Right atrium auricular region (tissue), 2 donors: ENCODE measurements around the gene MYOD1. TPM values are rescaled to one million over a fixed set of nuclear protein-coding genes. Genes with fewer than 3 reads are reported as not detected.
A peak's percentile ranks its signal among the peaks of the same experiment; 100 is the strongest.

Experiments used
- DNase-seq: peaks from one replicate; pipeline ENCODE4 v3.0.0-alpha.2; 2019; ENCODE audit warnings: low spot score
- H3K27ac ChIP-seq, 2 donors: fragments of 200-600 bp; sonication (generic); 1 replicate in 1 of 2; 2 replicates in 1 of 2; pipeline ENCODE4 v1.5.1; 2016 to 2019
- H3K27me3 ChIP-seq, 2 donors: fragments of 200-600 bp; sonication (generic); one replicate each; pipeline versions ENCODE4 v1.5.1 to v1.6.0; 2017 to 2019
- H3K36me3 ChIP-seq: fragments of 200-600 bp; sonication (generic); one replicate; pipeline ENCODE4 v1.5.1; 2016
- H3K4me1 ChIP-seq, 2 donors: fragments of 200-600 bp; sonication (generic); one replicate each; pipeline versions ENCODE4 v1.5.1 to v1.6.0; 2017 to 2019
- H3K4me3 ChIP-seq, 2 donors: fragments of 200-600 bp; sonication (generic); 1 replicate in 1 of 2; 2 replicates in 1 of 2; pipeline ENCODE4 v1.5.1; 2017 to 2019; ENCODE audit warnings: mild to moderate bottlenecking in 1 of 2, moderate library complexity in 1 of 2
- H3K9me3 ChIP-seq, 2 donors: fragments of 200-600 bp; sonication (generic); one replicate each; pipeline ENCODE4 v1.5.1; 2019
- CTCF ChIP-seq, 2 donors: fragments of 200-600 bp; sonication (generic); IDR thresholded peaks; one replicate each; pipeline ENCODE4 v1.5.1; 2019; ENCODE audit warnings: antibody characterized with exemption in 2 of 2
- total RNA-seq, 2 donors: library from RNA; depleted of rRNA; stranded (reverse); fragments of >200 nt; gene quantifications; one replicate each; pipeline ENCODE4 v1.1.0, GENCODE V29; 2016

The MYOD1 gene
- total RNA-seq, 2 donors from 2014 or later, result not detected

- H3K36me3 ChIP-seq, result no peaks in the 10 kb centered on the region
- DNase-seq, result no peak
- no peaks in the 10 kb centered on the region for H3K9me3 ChIP-seq
- no peak overlapping the region for H3K27ac ChIP-seq
- H3K27me3 ChIP-seq, result no peaks in the 10 kb centered on the region
- H3K4me1 ChIP-seq, result peaks cover 0 to 6% of the 10 kb centered on the region in 2 donors
- no peak for TF ChIP-seq CTCF (IDR thresholded peaks at IDR 0.05)
- no peak overlapping the region for H3K4me3 ChIP-seq
These were observed 49.8 kb downstream of the MYOD1 start for GRCh38 chr11:17769218-17769617.

DNA sequence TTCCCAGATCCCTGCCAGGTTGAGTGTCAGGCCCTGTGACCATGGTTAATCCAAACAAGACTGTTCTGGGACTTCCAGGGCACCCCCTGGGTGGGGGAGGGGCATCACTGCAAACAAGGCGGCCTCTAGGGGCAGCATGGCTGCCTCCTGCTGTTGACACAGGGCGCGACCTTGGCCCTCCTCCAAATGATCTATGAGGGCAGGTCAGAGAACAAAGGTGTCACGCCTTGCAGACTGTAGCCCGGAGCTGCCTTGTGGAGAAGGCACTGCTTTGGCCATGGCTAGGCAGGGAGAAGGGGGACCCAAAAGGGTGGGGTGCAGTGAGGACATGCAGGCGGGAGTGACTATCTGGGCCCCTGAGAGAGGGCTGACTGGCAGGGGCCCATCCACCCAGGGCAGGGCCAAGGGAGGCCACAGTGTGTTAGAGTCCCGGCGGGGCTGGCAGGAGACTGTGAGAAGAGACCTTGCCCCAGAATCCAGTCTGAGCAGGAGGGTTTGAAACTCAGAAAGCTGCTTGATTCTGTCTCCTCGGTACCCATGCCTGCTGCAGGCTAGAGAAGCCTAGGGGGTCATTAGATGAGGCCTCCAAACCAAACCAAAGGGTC lies 50.8 kb downstream of the MYOD1 start:
- no peak overlapping the region for H3K4me3 ChIP-seq
- H3K9me3 ChIP-seq, result no peaks in the 10 kb centered on the region
- no peaks in the 10 kb centered on the region for H3K36me3 ChIP-seq
- peak in 1 of 2 donors; percentile 37 for TF ChIP-seq CTCF (IDR thresholded peaks at IDR 0.05)
- no peak overlapping the region for H3K27ac ChIP-seq
- DNase-seq, result no peak
- H3K27me3 ChIP-seq, result no peaks in the 10 kb centered on the region
- peaks cover 0 to 6% of the 10 kb centered on the region in 2 donors for H3K4me1 ChIP-seq

- Histone ChIP-seq H3K27ac (no peak overlapping the region), H3K9me3 (no peaks in the 10 kb centered on the region), H3K36me3 (no peaks in the 10 kb centered on the region), H3K27me3 (no peaks in the 10 kb centered on the region), H3K4me1 (peaks cover 0 to 6% of the 10 kb centered on the region in 2 donors), H3K4me3 (no peak overlapping the region)
- no peak for DNase-seq
- TF ChIP-seq CTCF (IDR thresholded peaks at IDR 0.05), result peak in 1 of 2 donors; percentile 17
These were observed 51.5 kb downstream of the MYOD1 start for GRCh38 chr11:17770917-17771316.

DNA sequence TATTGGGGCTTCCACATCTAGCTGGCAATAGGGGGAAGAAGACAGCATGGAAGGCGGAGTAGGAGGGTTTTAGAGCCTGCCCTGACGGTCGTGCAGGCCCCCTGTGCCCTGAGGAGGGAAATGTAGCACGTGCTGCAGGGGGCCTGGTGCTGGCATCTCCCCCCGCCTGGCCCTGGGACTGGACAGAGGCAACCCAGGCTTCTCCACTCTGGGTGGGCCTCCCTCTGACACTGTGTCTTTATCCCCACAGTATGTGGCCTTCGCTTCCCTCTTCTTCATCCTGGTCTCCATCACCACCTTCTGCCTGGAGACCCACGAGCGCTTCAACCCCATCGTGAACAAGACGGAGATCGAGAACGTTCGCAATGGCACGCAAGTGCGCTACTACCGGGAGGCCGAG lies 52.0 kb downstream of the MYOD1 start:
- no peaks in the 10 kb centered on the region for H3K27me3 ChIP-seq
- H3K4me1 ChIP-seq, result peaks cover 0 to 6% of the 10 kb centered on the region in 2 donors
- no peaks in the 10 kb centered on the region for H3K9me3 ChIP-seq
- H3K36me3 ChIP-seq, result no peaks in the 10 kb centered on the region
- no peak for TF ChIP-seq CTCF (IDR thresholded peaks at IDR 0.05)
- no peak for DNase-seq
- no peak overlapping the region for H3K4me3 ChIP-seq
- H3K27ac ChIP-seq, result no peak overlapping the region

Other genes starting within 250 kb of the MYOD1 start
- 1 to 10 TPM; 3.0 to 4.2 TPM for gene ABCC8, start 242.7 kb upstream of the MYOD1 start, total RNA-seq
- not detected for gene USH1C, start 175.2 kb upstream of the MYOD1 start, total RNA-seq
- gene OTOG, start 172.3 kb upstream of the MYOD1 start, total RNA-seq, result not detected
- gene KCNC1, start 15.2 kb downstream of the MYOD1 start, total RNA-seq, result not detected